HFF-Myc (cell line): Measurements from ENCODE around the gene KRT3.

Source experiments
- DNase-seq: peaks from one replicate; pipeline ENCODE4 v3.0.0-alpha.2; 2011; ENCODE audit warnings: low read depth; ENCODE audit errors: extremely low read depth
- H3K4me3 ChIP-seq: replicated peaks from 2 replicates; pipeline ENCODE4 v1.5.1; 2011; ENCODE audit warnings: low read depth, mild to moderate bottlenecking, control low read depth, low read length
- TF ChIP-seq, protein P1 (sequence below): IDR thresholded peaks from 2 replicates; pipeline ENCODE4 v1.5.1; 2012; ENCODE audit warnings: mild to moderate bottlenecking, low read depth, low read length, control low read depth; ENCODE audit errors: missing control alignments

KRT3 gene

GRCh38 chr12:52827499-52828090, 31.7 kb upstream of the KRT3 start:
- no peak for DNase-seq
- no peak overlapping the region for H3K4me3 ChIP-seq
- TF ChIP-seq, protein P1, sequence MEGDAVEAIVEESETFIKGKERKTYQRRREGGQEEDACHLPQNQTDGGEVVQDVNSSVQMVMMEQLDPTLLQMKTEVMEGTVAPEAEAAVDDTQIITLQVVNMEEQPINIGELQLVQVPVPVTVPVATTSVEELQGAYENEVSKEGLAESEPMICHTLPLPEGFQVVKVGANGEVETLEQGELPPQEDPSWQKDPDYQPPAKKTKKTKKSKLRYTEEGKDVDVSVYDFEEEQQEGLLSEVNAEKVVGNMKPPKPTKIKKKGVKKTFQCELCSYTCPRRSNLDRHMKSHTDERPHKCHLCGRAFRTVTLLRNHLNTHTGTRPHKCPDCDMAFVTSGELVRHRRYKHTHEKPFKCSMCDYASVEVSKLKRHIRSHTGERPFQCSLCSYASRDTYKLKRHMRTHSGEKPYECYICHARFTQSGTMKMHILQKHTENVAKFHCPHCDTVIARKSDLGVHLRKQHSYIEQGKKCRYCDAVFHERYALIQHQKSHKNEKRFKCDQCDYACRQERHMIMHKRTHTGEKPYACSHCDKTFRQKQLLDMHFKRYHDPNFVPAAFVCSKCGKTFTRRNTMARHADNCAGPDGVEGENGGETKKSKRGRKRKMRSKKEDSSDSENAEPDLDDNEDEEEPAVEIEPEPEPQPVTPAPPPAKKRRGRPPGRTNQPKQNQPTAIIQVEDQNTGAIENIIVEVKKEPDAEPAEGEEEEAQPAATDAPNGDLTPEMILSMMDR = no peak

DNA sequence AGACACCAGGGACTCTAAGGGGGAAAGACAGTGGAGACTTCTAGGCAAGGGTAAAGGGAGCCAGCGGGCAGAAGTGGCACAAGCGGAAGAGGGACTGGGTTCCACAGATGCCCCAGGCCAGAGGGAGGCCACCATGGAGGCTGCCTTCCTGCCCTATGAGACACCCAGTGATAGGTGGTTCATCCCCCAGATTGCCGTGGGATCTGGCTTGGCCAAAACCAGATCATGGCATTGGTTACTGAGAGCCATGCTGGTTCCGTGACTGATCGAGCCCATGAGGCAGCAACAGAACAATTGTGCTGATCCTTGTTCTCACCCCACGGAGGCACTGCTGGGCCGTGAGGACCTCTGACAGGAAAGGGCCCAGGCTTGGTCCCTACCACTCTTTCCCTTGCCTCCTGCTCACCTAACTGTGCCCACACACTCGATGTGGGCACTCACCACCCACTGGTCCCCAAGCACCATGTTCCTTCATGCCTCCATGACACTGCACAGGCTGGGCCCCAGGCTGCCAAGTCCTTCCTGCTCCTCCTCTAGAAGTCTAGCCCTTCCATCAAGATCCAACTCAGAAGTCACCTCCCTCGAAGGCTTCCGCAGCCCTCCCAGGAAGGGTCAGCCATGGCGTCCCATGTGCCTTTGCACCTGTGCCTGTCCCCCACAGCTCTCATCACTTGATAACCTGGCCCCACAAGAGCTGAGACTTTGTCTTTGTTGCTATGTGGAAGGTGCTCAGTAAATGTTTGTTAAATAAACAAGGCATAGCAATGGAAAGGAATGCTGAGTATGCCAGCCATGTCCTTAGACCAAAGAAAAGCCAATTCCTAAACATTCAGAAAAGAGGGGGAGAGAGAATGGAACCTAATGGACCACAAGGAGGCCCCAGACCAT, 30.9 kb upstream of the KRT3 start:
- no peak overlapping the region for H3K4me3 ChIP-seq
- TF ChIP-seq, protein P1 = no peak
- DNase-seq = no peak

- DNase-seq = no peak
- TF ChIP-seq, protein P1 = no peak
- H3K4me3 ChIP-seq = no peak overlapping the region
Measured at GRCh38 chr12:52825961-52826360, 30.0 kb upstream of the KRT3 start.

DNA sequence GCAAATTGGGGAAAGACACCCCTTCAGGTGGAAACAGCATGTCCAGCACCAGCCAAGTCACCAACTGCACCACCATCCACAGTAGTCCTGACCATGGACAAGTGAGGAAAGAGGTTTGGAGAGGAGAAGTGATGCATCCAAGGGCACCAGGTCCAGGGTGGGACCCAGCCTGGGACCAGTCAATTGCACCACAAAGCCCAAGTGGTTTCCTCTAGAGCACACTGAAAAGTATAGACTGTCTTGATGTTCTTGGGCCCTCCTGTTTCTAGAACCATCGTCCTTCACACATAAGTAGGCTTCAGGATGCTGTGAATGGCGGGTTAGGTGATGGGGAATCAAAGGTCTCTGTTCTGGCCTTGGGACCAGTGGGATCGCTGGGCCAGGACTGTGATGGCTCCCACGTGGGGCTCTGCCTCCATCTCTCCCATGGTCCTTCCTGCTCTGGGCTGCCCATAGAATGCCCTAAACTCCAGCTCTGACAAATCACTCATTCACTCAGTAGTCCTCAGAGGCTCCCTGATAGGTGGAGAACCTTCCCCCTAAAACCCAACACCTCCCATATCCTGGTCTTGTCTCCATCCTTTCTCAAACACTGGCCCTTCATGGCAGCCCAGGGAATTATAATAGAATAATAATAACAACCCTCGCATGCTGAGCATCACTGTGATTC, 29.0 kb upstream of the KRT3 start:
- no peak overlapping the region for H3K4me3 ChIP-seq
- TF ChIP-seq, protein P1 = no peak
- DNase-seq = no peak

- no peak overlapping the region for H3K4me3 ChIP-seq
- TF ChIP-seq, protein P1 = no peak
- no peak for DNase-seq
Measured at GRCh38 chr12:52823761-52824450, 28.0 kb upstream of the KRT3 start.

- TF ChIP-seq, protein P1 = no peak
- DNase-seq = no peak
- H3K4me3 ChIP-seq = no peak overlapping the region
Measured at GRCh38 chr12:52822771-52823510, 27.0 kb upstream of the KRT3 start.
